ENCODE results near the gene PSMA4.

DNA sequence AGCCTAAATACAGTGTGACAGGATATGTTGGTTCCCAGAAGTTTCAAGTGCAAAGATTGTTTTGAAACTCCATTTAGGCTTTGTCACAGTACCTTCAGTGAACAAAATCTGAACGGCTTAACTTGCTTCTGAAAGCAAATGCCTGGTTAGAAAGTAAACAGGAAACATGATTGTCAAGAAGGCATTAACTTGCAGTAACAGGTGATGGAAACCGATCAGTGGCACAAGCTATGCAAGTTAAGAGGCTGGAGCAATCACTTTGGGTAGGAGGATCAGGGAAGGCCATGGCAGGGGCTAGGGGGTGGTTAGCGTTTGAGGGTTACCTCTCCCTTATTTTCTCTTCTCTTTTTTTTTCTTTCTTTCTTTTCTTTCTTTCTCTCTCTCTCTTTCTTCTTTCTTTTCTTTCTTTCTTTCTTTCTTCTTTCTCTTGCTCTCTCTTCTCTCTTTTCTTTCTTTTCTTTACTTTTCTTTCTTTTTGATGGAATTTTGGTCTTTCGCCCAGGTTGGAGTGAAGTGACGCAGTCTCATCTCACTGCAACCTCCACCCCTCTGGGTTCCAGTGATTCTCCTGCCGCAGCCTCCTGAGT is 30.4 kb upstream of the PSMA4 start:
- TF ChIP-seq GATA3 (IDR thresholded peaks at IDR 0.05; ENCODE audit: low read depth, low read length) (no peak), GATA2 (IDR thresholded peaks at IDR 0.05; ENCODE audit: low read depth, low read length) (no peak)
